ENCODE data around the gene CELF2.

CELF2 gene

DNA sequence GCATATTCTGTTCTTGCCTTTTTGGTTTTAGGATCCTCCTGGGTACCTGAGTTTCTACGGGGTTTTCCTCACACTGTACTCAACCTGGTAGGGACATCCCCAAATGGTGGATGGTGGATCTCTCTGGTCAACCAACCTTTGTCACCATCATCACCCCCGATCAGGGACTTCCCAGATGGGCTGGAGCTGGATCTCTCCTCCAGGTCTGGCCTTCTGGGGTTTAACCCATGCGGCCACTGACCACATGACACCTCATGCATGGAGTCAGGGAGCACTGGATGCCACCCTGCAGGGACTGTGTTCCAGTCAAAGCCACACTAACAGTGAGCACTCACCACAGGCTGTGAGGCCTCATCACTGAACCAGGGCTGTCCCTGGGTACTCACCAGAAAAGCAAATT lies 80.0 kb downstream of the CELF2 start:
- Histone ChIP-seq H3K4me2 (ENCODE audit: low read length) (no peak overlapping the region), H3K27me3 (ENCODE audit: control insufficient read depth, insufficient read depth, low read length) (no peaks in the 10 kb centered on the region), H3K36me3 (ENCODE audit: control insufficient read depth, insufficient read depth, low read length) (no peaks in the 10 kb centered on the region), H3K4me3 (ENCODE audit: low read depth, low read length) (no peak overlapping the region), H3K79me2 (no peaks in the 10 kb centered on the region), H2AFZ (no peak overlapping the region), H3K27ac (no peak overlapping the region), H3K9me3 (ENCODE audit: control insufficient read depth, low read length) (no peaks in the 10 kb centered on the region), H3K9ac (no peak overlapping the region), H3K4me1 (no peaks in the 10 kb centered on the region)
- TF ChIP-seq, protein P1, sequence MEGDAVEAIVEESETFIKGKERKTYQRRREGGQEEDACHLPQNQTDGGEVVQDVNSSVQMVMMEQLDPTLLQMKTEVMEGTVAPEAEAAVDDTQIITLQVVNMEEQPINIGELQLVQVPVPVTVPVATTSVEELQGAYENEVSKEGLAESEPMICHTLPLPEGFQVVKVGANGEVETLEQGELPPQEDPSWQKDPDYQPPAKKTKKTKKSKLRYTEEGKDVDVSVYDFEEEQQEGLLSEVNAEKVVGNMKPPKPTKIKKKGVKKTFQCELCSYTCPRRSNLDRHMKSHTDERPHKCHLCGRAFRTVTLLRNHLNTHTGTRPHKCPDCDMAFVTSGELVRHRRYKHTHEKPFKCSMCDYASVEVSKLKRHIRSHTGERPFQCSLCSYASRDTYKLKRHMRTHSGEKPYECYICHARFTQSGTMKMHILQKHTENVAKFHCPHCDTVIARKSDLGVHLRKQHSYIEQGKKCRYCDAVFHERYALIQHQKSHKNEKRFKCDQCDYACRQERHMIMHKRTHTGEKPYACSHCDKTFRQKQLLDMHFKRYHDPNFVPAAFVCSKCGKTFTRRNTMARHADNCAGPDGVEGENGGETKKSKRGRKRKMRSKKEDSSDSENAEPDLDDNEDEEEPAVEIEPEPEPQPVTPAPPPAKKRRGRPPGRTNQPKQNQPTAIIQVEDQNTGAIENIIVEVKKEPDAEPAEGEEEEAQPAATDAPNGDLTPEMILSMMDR (IDR thresholded peaks at IDR 0.05) = no peak

DNA sequence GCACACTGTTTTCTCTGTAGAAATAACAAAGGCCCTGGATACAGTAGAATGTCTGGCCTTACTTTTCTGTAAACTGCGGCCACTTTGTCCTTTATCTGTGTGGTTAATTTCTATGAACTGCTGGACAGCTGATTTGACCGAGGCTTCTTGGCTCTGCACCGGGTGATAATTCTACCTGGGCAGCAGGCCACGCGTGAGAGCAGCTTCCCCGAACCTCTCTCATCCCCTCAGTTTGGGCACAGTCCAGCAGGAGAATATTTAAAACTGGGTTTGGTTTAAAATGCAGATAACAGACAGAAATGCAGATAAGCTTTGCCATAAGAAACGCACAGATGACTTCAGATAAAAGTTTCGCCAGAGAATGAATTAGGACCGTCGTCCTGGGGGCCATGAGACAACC lies 81.0 kb downstream of the CELF2 start:
- Histone ChIP-seq H3K27me3 (ENCODE audit: control insufficient read depth, insufficient read depth, low read length) (no peaks in the 10 kb centered on the region), H3K4me3 (ENCODE audit: low read depth, low read length) (no peak overlapping the region), H3K4me1 (no peaks in the 10 kb centered on the region), H2AFZ (no peak overlapping the region), H3K79me2 (no peaks in the 10 kb centered on the region), H3K36me3 (ENCODE audit: control insufficient read depth, insufficient read depth, low read length) (no peaks in the 10 kb centered on the region), H3K4me2 (ENCODE audit: low read length) (no peak overlapping the region), H3K27ac (no peak overlapping the region), H3K9ac (no peak overlapping the region), H3K9me3 (ENCODE audit: control insufficient read depth, low read length) (no peaks in the 10 kb centered on the region)
- TF ChIP-seq, protein P1 (IDR thresholded peaks at IDR 0.05) = no peak

GRCh38 chr10:11104772-11105675 lies 87.4 kb downstream of the CELF2 start:
- Histone ChIP-seq H3K9ac (no peak overlapping the region), H2AFZ (no peak overlapping the region), H3K4me2 (ENCODE audit: low read length) (no peak overlapping the region), H3K9me3 (ENCODE audit: control insufficient read depth, low read length) (no peaks in the 10 kb centered on the region), H3K27me3 (ENCODE audit: control insufficient read depth, insufficient read depth, low read length) (no peaks in the 10 kb centered on the region), H3K27ac (no peak overlapping the region), H3K4me3 (ENCODE audit: low read depth, low read length) (no peak overlapping the region), H3K4me1 (no peaks in the 10 kb centered on the region), H3K36me3 (ENCODE audit: control insufficient read depth, insufficient read depth, low read length) (no peaks in the 10 kb centered on the region), H3K79me2 (no peaks in the 10 kb centered on the region)
- TF ChIP-seq, protein P1 (IDR thresholded peaks at IDR 0.05) = no peak

- Histone ChIP-seq H3K27me3 (ENCODE audit: control insufficient read depth, insufficient read depth, low read length) (no peaks in the 10 kb centered on the region), H3K9ac (no peak overlapping the region), H3K4me3 (ENCODE audit: low read depth, low read length) (no peak overlapping the region), H3K4me2 (ENCODE audit: low read length) (no peak overlapping the region), H3K79me2 (no peaks in the 10 kb centered on the region), H3K4me1 (no peaks in the 10 kb centered on the region), H2AFZ (no peak overlapping the region), H3K36me3 (ENCODE audit: control insufficient read depth, insufficient read depth, low read length) (no peaks in the 10 kb centered on the region), H3K9me3 (ENCODE audit: control insufficient read depth, low read length) (no peaks in the 10 kb centered on the region), H3K27ac (no peak overlapping the region)
- TF ChIP-seq, protein P1 (IDR thresholded peaks at IDR 0.05) = no peak
Observed at GRCh38 chr10:11105676-11106004, 88.0 kb downstream of the CELF2 start.

Data from parathyroid adenoma (tissue), 2 donors.